ENCODE measurements around the gene WDR44.
"Not testable (repeated sequence)": the region's sequence is repeated elsewhere in the genome, so short reads cannot be mapped to it uniquely, and the experiment has no call there.

The WDR44 gene

GRCh38 chrX:118482384-118482783, 136.5 kb downstream of the WDR44 start:
- DNase-seq (ENCODE audit: low read depth): not testable (repeated sequence)

GRCh38 chrX:118484216-118484903, 138.5 kb downstream of the WDR44 start:
- DNase-seq (ENCODE audit: low read depth): no peak

GRCh38 chrX:118486693-118487092, 140.8 kb downstream of the WDR44 start:
- DNase-seq (ENCODE audit: low read depth): not testable (repeated sequence)

GRCh38 chrX:118493016-118493415, 147.1 kb downstream of the WDR44 start:
- DNase-seq (ENCODE audit: low read depth): no peak

GRCh38 chrX:118493653-118494297, 147.9 kb downstream of the WDR44 start:
- DNase-seq (ENCODE audit: low read depth): no peak

GRCh38 chrX:118495061-118495921, 149.4 kb downstream of the WDR44 start, which contains the start of gene DOCK11:
DOCK11 (plus strand) TSS chrX:118495815; CDS start chrX:118495972, 157 bp downstream.
- no peak for DNase-seq (ENCODE audit: low read depth)

GRCh38 chrX:118495958-118496762, 150.3 kb downstream of the WDR44 start:
- no peak for DNase-seq (ENCODE audit: low read depth)

- DNase-seq (ENCODE audit: low read depth): no peak
Measured at GRCh38 chrX:118496763-118497079, 150.8 kb downstream of the WDR44 start.

GRCh38 chrX:118497180-118497818, 151.4 kb downstream of the WDR44 start:
- DNase-seq (ENCODE audit: low read depth): no peak

- DNase-seq (ENCODE audit: low read depth): no peak
Measured at GRCh38 chrX:118498351-118498750, 152.4 kb downstream of the WDR44 start.

GRCh38 chrX:118498755-118499154, 152.8 kb downstream of the WDR44 start:
- DNase-seq (ENCODE audit: low read depth): no peak

GRCh38 chrX:118499295-118499694, 153.4 kb downstream of the WDR44 start:
- DNase-seq (ENCODE audit: low read depth): no peak
